A172 (cell line): ENCODE measurements around the gene FSHB. TPM values are rescaled to one million over a fixed set of nuclear protein-coding genes. Genes with fewer than 3 reads are reported as not detected.
"Not testable (repeated sequence)": the region's sequence is repeated elsewhere in the genome, so short reads cannot be mapped to it uniquely, and the experiment has no call there.

Experiments
- DNase-seq: peaks from one replicate; pipeline ENCODE4 v3.0.0-alpha.2; 2015; ENCODE audit warnings: low spot score
- total RNA-seq: library from RNA; depleted of rRNA; stranded (reverse); fragments of >200 nt; shearing (Covaris generic); gene quantifications from 2 replicates; pipeline ENCODE4 v1.2.3, GENCODE V29; 2014; rRNA removed

The FSHB gene
- total RNA-seq, 1 experiment from 2014 or later = not detected

DNA sequence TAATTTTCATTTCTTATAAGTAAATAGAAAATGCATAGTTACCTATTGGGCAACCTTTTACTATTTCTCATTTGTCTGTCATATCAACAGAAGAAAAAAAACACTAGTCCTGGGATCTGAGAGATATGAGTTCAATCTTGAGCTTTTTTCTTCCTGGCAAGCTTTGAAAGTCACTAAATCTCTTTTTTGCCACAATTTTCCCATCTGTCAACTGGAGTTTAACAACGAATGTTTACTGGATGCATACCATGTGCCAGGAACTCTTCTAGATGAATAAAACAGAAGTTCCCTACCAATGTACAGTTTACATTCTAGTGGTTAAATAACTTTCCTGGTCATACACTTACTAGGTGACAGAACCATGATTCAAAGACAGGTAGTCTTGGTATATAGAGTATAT, 31.0 kb downstream of the FSHB start:
- DNase-seq = no peak

DNA sequence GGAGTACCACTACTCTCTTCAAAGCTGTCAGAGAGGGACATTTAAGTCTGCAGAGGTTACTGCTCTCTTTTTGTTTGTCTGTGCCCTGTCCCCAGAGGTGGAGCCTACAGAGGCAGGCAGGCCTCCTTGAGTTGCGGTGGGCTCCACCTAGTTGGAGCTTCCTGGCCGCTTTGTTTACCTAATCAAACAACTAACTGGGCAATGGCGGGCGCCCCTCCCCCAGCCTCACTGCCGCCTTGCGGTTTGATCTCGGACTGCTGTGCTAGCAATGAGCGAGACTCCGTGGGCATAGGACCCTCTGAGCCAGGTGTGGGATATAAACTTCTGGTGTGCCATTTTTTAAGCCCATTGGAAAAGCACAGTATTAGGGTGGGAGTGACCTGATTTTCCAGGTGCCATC, 37.8 kb downstream of the FSHB start:
- DNase-seq = not testable (repeated sequence)

- no peak for DNase-seq
Observed at GRCh38 chr11:30270671-30271070, 39.9 kb downstream of the FSHB start.

- DNase-seq = no peak
Observed at GRCh38 chr11:30277176-30277575, 46.4 kb downstream of the FSHB start.

GRCh38 chr11:30279796-30280195, 49.0 kb downstream of the FSHB start:
- no peak for DNase-seq

DNA sequence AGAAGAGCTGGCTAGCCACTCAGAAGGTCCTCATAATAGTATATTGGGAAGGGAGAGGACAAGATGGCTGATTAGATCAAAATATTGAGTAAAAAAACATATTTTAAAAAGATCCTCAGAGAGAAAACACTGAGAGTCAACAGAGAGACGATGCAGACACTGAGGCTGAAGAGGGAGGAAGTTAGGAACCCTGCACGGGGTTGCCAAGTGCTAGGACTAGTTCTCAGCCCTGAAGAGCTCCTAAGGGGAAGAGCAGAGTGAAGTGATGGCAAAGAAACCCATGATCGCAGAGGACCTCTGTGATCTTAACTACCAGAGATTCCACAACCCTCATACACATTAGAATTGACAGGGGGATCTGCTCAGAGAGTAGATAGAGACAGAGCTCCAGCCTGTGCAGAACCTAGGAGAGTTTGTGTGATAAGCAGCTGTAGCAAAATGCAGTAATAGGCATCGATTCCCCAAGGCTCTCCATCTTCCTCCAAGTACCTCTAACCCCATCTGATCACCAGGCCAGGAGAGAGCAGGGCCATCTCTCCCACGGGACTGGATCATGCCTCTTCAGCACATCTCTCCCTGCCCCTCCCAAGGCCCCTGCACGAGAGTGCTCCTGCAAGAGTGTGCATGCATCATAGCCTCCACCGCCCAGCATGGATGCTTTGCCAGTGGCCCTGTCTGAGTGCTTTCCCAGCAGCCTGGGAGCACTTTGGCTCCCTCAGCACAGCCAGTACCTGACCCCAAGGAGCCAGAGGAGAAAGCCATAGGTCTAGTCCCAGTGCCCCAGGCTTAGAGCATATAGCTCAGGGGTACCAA, 50.9 kb downstream of the FSHB start:
- no peak for DNase-seq

DNA sequence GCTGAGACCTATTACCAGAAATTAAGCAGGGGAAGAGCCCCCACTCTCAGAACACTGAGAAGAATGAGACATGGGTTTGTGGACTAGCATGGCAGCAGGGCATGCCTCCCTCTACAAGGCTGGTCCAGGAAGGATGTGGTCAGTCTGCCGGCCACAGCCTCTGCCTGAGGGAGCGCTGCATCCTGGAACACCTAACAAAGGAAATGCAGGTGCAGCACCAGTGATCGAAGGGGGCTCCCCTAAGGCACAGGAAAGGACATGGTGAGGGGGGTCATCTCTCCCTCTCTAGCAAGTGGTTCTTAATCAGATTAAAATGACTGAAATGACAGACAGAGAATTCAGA, 51.4 kb downstream of the FSHB start:
- peak; percentile 33 for DNase-seq

Other genes with a start within 250 kb of the FSHB start
- not detected in 2 replicates for gene KCNA4, start 214.0 kb upstream of the FSHB start, total RNA-seq
- gene ARL14EP, start 92.1 kb downstream of the FSHB start, total RNA-seq = 32.8 and 33.4 TPM in 2 replicates